ENCODE data around the gene VEGFA.

DNA sequence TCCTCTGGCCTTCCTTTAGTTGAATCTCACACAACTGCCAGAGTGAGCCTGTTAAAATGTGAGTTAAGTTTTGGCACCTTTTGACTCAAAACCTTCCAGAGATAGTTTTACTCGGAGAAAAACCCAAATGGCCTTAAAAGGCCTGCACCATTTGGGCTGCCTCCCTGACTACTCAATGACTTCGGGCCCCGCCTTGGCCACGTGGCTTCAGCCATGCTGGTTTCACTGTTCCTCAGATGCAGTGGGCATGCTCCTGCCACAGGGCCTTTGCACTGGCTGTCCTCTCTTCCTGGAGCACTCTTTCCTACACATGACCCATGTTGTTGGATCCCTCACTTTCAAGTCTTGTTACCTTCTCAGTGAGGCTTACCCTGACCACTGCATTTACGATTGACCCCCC, 18.3 kb downstream of the VEGFA start:
- TF ChIP-seq GATA3 (IDR thresholded peaks at IDR 0.05; ENCODE audit: low read depth, low read length) (no peak), GATA2 (IDR thresholded peaks at IDR 0.05; ENCODE audit: low read depth, low read length) (no peak)
